Kidney (tissue), 14 donors: ENCODE results near the gene EFCAB14. TPM values are rescaled to one million over a fixed set of nuclear protein-coding genes. Genes with fewer than 3 reads are reported as not detected.

Experiments used
- DNase-seq, 5 donors: peaks; one replicate each; pipeline ENCODE4 v3.0.0-alpha.2; 2013 to 2020
- FAIRE-seq: peaks from 2 replicates; lab custom pipeline; 2012; peaks lifted over from hg19 to GRCh38; lab: Jason Lieb, UNC
- H3K27ac ChIP-seq, 2 donors: one replicate each; pipeline ENCODE4 v1.7.0; 2013; ENCODE audit warnings: low read depth in 2 of 2, low read length in 2 of 2, inconsistent platforms in 1 of 2
- H3K27me3 ChIP-seq: one replicate; pipeline ENCODE4 v1.7.1; 2013; ENCODE audit warnings: low read length, inconsistent platforms; ENCODE audit not compliant: control insufficient read depth, insufficient read depth
- H3K36me3 ChIP-seq, 3 donors: one replicate each; pipeline versions ENCODE4 v1.7.0 to v1.7.1; 2013; ENCODE audit warnings: low read length in 3 of 3, control low read depth in 1 of 3, inconsistent platforms in 1 of 3; ENCODE audit not compliant: insufficient read depth in 3 of 3, control insufficient read depth in 2 of 3
- H3K4me1 ChIP-seq, 3 donors: one replicate each; pipeline versions ENCODE4 v1.7.0 to v1.7.1; 2013; ENCODE audit warnings: low read length in 3 of 3, inconsistent platforms in 1 of 3, low read depth in 1 of 3; ENCODE audit not compliant: control insufficient read depth in 2 of 3, insufficient read depth in 2 of 3
- H3K4me3 ChIP-seq, 3 donors: one replicate each; pipeline versions ENCODE4 v1.7.0 to v1.8.1; 2013; ENCODE audit warnings: low read length in 3 of 3, control low read depth in 1 of 3, inconsistent platforms in 1 of 3
- H3K9ac ChIP-seq, 3 donors: one replicate each; pipeline versions ENCODE4 v1.7.0 to v1.7.1; 2013; ENCODE audit warnings: low read length in 3 of 3, control low read depth in 1 of 3, inconsistent platforms in 1 of 3
- H3K9me3 ChIP-seq, 3 donors: one replicate each; pipeline versions ENCODE4 v1.7.0 to v1.7.1; 2013; ENCODE audit warnings: low read length in 3 of 3, control low read depth in 1 of 3, inconsistent platforms in 1 of 3; ENCODE audit not compliant: control insufficient read depth in 2 of 3, insufficient read depth in 1 of 3
- intact Hi-C: fragments of 100-400 bp; cut with DNase I; formaldehyde crosslinking; loops from one replicate; pipeline ENCODE4 v1.11.1; 2022
- polyA plus RNA-seq: library from polyadenylated mRNA; stranded (reverse); fragments of 350-450 nt; fragmentation: Illumina TruSeq; extraction: RNeasy Lipid Tissue Mini Kit (QIAGEN cat#74804); gene quantifications from one replicate; pipeline ENCODE4 v1.2.3, GENCODE V29; 2014; ENCODE audit warnings: low read depth, low replicate concordance; ENCODE audit not compliant: insufficient read depth
- total RNA-seq: library from RNA; stranded (reverse); fragmentation: NEBNext Ultra II Directional; extraction: Animal tissue kit (Norgen Biotek cat#: 25700); gene quantifications from one replicate; pipeline ENCODE4 v1.2.1, GENCODE V29; 2021
- TF ChIP-seq, protein P1 (sequence below): IDR thresholded peaks from 3 replicates; pipeline ENCODE4 v1.5.1; 2012; ENCODE audit warnings: mild to moderate bottlenecking, moderate library complexity, borderline replicate concordance; ENCODE audit not compliant: insufficient read depth; ENCODE audit errors: extremely low read depth
- donor health status: control.
- donor health status: control.
- donor health status: control.
- donor health status: control.
- donor health status: control.
- donor health status: DM: yes; HTN: yes; CAD: no.
- donor health status: Normal renal cell carcinoma (clear cell type).

EFCAB14 gene
- total and polyA plus RNA-seq, 2 donors from 2014 or later = 48.1 to 129 TPM

DNA sequence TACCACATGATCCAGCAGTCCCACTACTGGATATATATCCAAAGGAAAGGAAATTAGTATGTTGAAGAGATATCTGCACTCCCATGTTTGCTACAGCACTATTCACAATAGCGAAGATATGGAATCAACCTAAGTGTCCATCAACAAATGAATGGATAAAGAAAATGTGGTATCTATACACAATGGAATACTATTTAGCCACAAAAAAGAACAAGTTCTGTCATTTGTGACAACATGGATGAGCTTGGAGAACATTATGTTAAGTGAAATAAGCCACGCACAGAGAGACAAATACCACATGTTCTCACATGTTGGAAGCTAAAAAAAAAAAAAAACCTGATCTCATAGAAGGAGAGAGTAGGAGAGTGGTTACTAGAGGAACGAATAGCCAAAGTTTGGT is 68.4 kb downstream of the EFCAB14 start:
- peaks cover 7 to 25% (median 9%) of the 10 kb centered on the region in 3 donors for H3K36me3 ChIP-seq

DNA sequence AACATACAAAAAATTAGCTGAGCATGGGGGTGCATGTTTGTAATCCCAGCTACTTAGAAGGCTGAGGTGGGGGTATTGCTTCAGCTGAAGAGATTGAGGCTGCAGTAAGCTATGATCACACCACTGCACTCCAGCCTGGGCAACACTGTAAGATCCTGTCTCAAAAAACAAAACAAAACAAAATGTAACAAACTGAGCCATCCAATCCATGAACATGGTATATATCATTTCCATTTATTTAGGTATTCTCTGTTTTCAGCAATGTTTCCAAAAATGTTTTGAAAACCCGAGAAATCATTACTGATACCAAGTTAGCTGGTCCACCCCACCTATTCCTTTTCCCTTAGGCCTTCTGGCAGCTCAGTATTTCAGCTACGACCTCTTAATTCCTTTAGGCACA is 69.2 kb downstream of the EFCAB14 start:
- no peak for FAIRE-seq
- H3K9me3 ChIP-seq = peaks cover 0 to 16% (median 3%) of the 10 kb centered on the region in 3 donors
- no peak for DNase-seq
- no peak overlapping the region for H3K4me3 ChIP-seq
- H3K4me1 ChIP-seq = no peaks in the 10 kb centered on the region
- H3K9ac ChIP-seq = no peak overlapping the region
- TF ChIP-seq, protein P1, sequence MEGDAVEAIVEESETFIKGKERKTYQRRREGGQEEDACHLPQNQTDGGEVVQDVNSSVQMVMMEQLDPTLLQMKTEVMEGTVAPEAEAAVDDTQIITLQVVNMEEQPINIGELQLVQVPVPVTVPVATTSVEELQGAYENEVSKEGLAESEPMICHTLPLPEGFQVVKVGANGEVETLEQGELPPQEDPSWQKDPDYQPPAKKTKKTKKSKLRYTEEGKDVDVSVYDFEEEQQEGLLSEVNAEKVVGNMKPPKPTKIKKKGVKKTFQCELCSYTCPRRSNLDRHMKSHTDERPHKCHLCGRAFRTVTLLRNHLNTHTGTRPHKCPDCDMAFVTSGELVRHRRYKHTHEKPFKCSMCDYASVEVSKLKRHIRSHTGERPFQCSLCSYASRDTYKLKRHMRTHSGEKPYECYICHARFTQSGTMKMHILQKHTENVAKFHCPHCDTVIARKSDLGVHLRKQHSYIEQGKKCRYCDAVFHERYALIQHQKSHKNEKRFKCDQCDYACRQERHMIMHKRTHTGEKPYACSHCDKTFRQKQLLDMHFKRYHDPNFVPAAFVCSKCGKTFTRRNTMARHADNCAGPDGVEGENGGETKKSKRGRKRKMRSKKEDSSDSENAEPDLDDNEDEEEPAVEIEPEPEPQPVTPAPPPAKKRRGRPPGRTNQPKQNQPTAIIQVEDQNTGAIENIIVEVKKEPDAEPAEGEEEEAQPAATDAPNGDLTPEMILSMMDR = no peak
- H3K27ac ChIP-seq = no peak overlapping the region
- intact Hi-C loops = no loop called here
- H3K27me3 ChIP-seq = no peaks in the 10 kb centered on the region
- peaks cover 7 to 21% (median 9%) of the 10 kb centered on the region in 3 donors for H3K36me3 ChIP-seq

More for the DNA sequence above, 68.4 kb downstream of the EFCAB14 start:
- DNase-seq = no peak
- TF ChIP-seq, protein P1 = no peak
- Histone ChIP-seq H3K4me3 (no peak overlapping the region), H3K27ac (no peak overlapping the region), H3K4me1 (no peaks in the 10 kb centered on the region), H3K9ac (no peak overlapping the region), H3K27me3 (no peaks in the 10 kb centered on the region), H3K9me3 (peaks cover 0 to 16% (median 3%) of the 10 kb centered on the region in 3 donors)
- FAIRE-seq = no peak
- intact Hi-C loops = no loop called here

DNA sequence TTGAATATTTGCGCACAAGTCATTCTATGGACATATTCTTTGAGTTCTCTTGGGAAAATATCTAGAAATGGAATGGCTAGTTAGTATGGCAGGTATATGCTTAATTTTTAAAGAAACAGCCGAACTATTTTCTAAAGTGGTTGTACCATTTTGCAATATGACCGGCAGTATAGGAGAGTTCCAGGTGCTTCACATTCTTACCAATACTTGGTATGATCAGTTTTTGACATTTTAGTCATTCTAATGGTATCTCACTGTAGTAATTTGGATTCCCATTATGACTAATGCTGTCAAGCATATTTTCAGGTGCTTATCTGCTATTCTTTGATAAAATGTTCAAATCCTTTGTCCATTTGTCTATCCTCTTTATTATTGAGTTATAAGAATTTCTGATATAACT is 71.3 kb downstream of the EFCAB14 start:
- no peak overlapping the region for H3K9ac ChIP-seq
- H3K27me3 ChIP-seq = no peaks in the 10 kb centered on the region
- peaks cover 0 to 16% (median 3%) of the 10 kb centered on the region in 3 donors for H3K9me3 ChIP-seq
- no peak overlapping the region for H3K4me3 ChIP-seq
- peaks cover 0 to 3% (median 0%) of the 10 kb centered on the region in 3 donors for H3K4me1 ChIP-seq
- FAIRE-seq (no peak), DNase-seq (no peak)
- intact Hi-C loops = no loop called here
- H3K36me3 ChIP-seq = peaks cover 8 to 19% (median 9%) of the 10 kb centered on the region in 3 donors
- no peak overlapping the region for H3K27ac ChIP-seq
- TF ChIP-seq, protein P1 = no peak

DNA sequence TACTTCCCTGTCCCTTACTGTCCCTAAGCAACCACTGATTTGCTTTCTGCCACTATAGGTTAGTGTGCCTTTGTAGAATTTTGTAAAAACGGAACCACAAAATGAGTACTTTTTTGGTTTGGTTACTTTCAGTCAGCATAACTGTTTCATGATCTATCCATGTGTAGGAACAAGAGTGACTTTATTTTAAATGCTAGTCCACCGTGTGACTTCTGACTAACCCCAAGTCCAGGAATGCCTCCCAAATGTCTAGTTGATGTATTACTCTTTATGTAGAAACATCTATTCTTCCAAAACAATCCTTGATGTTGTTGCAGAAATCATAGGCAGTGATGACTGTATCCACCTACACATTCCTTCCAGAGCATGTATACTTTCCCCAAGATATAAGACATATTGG is 72.1 kb downstream of the EFCAB14 start:
- Histone ChIP-seq H3K27ac (no peak overlapping the region), H3K4me3 (no peak overlapping the region), H3K4me1 (peaks cover 0 to 3% (median 0%) of the 10 kb centered on the region in 3 donors), H3K36me3 (peaks cover 4 to 15% (median 7%) of the 10 kb centered on the region in 3 donors), H3K9ac (no peak overlapping the region), H3K27me3 (no peaks in the 10 kb centered on the region), H3K9me3 (peaks cover 0 to 16% (median 3%) of the 10 kb centered on the region in 3 donors)
- TF ChIP-seq, protein P1 = no peak
- intact Hi-C loops = no loop called here
- FAIRE-seq (no peak), DNase-seq (no peak)
